ENCODE results near the gene KIF6. TPM values are rescaled to one million over a fixed set of nuclear protein-coding genes. Genes with fewer than 3 reads are reported as not detected.

The KIF6 gene
- total RNA-seq, 1 donor from 2014 or later: 2.7 TPM

GRCh38 chr6:39425346-39426072 lies 299.7 kb downstream of the KIF6 start:
- Histone ChIP-seq H3F3A (ENCODE audit: low read depth) (no peaks in the 10 kb centered on the region), H3K27me3 (no peaks in the 10 kb centered on the region), H4K20me1 (ENCODE audit: low read depth) (no peaks in the 10 kb centered on the region), H3K9ac (no peak overlapping the region), H2AFZ (replicated peaks) (no peak overlapping the region), H3K4me1 (no peaks in the 10 kb centered on the region), H3K9me3 (ENCODE audit: low read depth) (no peaks in the 10 kb centered on the region), H3K4me2 (no peak overlapping the region), H3K27ac (no peak overlapping the region), H3K4me3 (no peak overlapping the region), H3K79me2 (ENCODE audit: low read depth) (no peaks in the 10 kb centered on the region), H3K36me3 (no peaks in the 10 kb centered on the region)
- TF ChIP-seq CTCF (IDR thresholded peaks at IDR 0.05) (no peak), EZH2 (IDR thresholded peaks at IDR 0.05) (no peak), EZH2phosphoT487 (IDR thresholded peaks at IDR 0.05) (no peak)
- no peaks in the 10 kb centered on the region for H3K9me3 Mint-ChIP-seq
- no peaks in the 10 kb centered on the region for H3K36me3 Mint-ChIP-seq
- no peak overlapping the region for H3K4me3 Mint-ChIP-seq
- peak overlapping the region; percentile 52 for H3K27ac Mint-ChIP-seq
- no peak for DNase-seq (ENCODE audit: low spot score)
- H3K4me1 Mint-ChIP-seq: peaks cover 17% of the 10 kb centered on the region
- H3K27me3 Mint-ChIP-seq (ENCODE audit: insufficient read depth, low read depth): peaks cover 3% of the 10 kb centered on the region

- no peak for TF ChIP-seq EZH2phosphoT487 (IDR thresholded peaks at IDR 0.05)
- TF ChIP-seq CTCF (IDR thresholded peaks at IDR 0.05): no peak
- TF ChIP-seq EZH2 (IDR thresholded peaks at IDR 0.05): no peak
- no peak overlapping the region for H3K27ac ChIP-seq
- H3K27me3 ChIP-seq: no peaks in the 10 kb centered on the region
- no peaks in the 10 kb centered on the region for H4K20me1 ChIP-seq (ENCODE audit: low read depth)
- H3K4me2 ChIP-seq: no peak overlapping the region
- Mint-ChIP-seq H3K4me1 (peaks cover 18% of the 10 kb centered on the region), H3K27ac (no peak overlapping the region), H3K4me3 (no peak overlapping the region), H3K36me3 (no peaks in the 10 kb centered on the region), H3K9me3 (no peaks in the 10 kb centered on the region), H3K27me3 (ENCODE audit: insufficient read depth, low read depth) (peaks cover 3% of the 10 kb centered on the region)
- no peaks in the 10 kb centered on the region for H3K4me1 ChIP-seq
- H3K79me2 ChIP-seq (ENCODE audit: low read depth): no peaks in the 10 kb centered on the region
- no peaks in the 10 kb centered on the region for H3F3A ChIP-seq (ENCODE audit: low read depth)
- DNase-seq (ENCODE audit: low spot score): no peak
- H3K4me3 ChIP-seq: no peak overlapping the region
- no peaks in the 10 kb centered on the region for H3K9me3 ChIP-seq (ENCODE audit: low read depth)
- H3K36me3 ChIP-seq: no peaks in the 10 kb centered on the region
- H3K9ac ChIP-seq: no peak overlapping the region
- H2AFZ ChIP-seq (replicated peaks): no peak overlapping the region
Observed at GRCh38 chr6:39424831-39425230, 300.4 kb downstream of the KIF6 start.

- TF ChIP-seq EZH2 (IDR thresholded peaks at IDR 0.05) (no peak), EZH2phosphoT487 (IDR thresholded peaks at IDR 0.05) (no peak), CTCF (IDR thresholded peaks at IDR 0.05) (no peak)
- Mint-ChIP-seq H3K4me3 (no peak overlapping the region), H3K27me3 (ENCODE audit: insufficient read depth, low read depth) (peaks cover 10% of the 10 kb centered on the region), H3K27ac (no peak overlapping the region), H3K4me1 (peaks cover 21% of the 10 kb centered on the region), H3K9me3 (no peaks in the 10 kb centered on the region), H3K36me3 (no peaks in the 10 kb centered on the region)
- DNase-seq (ENCODE audit: low spot score): no peak
- Histone ChIP-seq H3K4me3 (no peak overlapping the region), H3K9me3 (ENCODE audit: low read depth) (no peaks in the 10 kb centered on the region), H3K36me3 (no peaks in the 10 kb centered on the region), H3K79me2 (ENCODE audit: low read depth) (no peaks in the 10 kb centered on the region), H3K4me1 (no peaks in the 10 kb centered on the region), H3K27ac (no peak overlapping the region), H3K4me2 (no peak overlapping the region), H3F3A (ENCODE audit: low read depth) (no peaks in the 10 kb centered on the region), H3K27me3 (no peaks in the 10 kb centered on the region), H2AFZ (replicated peaks) (no peak overlapping the region), H3K9ac (no peak overlapping the region), H4K20me1 (ENCODE audit: low read depth) (no peaks in the 10 kb centered on the region)
Observed at GRCh38 chr6:39422238-39422637, 303.0 kb downstream of the KIF6 start.

Measured in neural progenitor cell (in vitro differentiated cells).